ENCODE results near the gene CD79B. TPM values are rescaled to one million over a fixed set of nuclear protein-coding genes. Genes with fewer than 3 reads are reported as not detected.

CD79B gene
- total RNA-seq, 1 donor from 2014 or later = 5.3 TPM

DNA sequence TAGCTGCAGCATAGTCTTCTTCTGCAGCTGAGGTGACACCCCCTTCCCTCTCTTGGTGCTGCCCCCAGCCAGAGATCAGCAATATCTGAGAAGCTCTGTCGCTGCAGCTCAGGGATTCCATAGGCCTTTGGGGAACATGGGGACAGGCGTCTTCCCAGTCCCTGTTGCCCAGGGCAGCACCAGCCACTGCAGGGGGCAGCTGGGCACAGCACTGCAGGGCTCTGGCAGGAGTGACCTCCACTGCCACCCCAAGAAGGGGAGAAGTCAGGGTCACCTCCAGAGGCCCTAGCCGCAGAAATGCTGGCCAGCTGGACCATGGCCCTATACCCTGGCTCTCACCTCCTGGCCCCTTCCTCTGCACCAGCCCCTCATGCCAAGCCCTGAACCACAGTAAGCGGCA lies 23.7 kb upstream of the CD79B start:
- intact Hi-C loops (cut with DNase I) = no loop called here
- DNase-seq (ENCODE audit: low spot score) (no peak), ATAC-seq (no peak)

DNA sequence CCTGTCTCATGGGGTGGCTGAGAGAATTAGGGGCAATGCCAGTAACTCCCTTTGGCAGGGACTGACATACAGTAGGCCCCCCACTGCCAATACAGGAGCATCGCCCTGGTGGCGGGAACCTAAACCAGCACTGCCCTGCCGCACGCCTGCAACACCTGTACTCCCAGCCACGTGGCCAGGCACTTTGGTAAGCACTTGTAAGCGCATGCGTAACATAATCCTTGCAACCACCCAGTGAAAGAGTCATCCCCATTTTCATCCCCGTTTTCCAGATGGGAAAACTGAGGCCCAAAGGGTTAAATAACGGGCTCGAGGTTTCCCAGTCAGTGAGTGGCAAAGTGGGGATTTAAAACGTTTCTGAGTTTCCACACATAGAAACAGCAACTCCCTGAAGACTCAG lies 23.1 kb upstream of the CD79B start:
- intact Hi-C loops (cut with DNase I) = no loop called here
- DNase-seq (ENCODE audit: low spot score) (no peak), ATAC-seq (no peak)

DNA sequence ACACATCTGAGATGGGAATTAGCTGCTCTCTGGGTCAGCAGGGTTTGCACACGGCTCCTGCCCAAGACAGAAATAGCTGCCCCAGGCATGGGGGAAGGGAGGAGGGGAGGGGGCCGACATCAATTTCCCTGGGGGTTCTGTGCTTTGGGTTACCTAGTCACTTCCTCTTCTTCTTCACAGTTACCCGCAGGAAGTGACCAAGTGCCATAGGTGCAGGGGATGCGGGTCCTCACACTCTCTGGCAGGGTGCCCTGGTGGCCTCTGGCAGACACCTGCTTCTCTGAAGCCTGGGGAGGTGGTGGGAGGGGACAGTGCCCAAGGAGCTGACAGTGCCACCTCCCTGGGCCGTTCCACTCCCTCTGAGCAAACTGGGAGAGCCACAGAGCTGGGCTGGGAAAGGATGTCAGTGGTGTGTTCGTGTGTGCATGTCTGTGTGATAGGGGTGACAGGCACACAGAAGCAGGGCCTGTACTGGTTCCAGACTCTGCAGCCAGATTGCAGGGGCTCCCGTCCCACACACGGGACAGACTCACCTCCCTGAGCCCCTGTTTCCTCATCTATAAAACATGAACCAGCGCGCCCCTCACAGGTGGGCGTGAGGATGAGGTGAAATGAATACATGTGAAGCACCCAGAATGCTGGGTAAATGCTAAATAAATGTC lies 22.4 kb upstream of the CD79B start:
- no peak for DNase-seq (ENCODE audit: low spot score)
- no peak for ATAC-seq
- intact Hi-C loops (cut with DNase I) = no loop called here

DNA sequence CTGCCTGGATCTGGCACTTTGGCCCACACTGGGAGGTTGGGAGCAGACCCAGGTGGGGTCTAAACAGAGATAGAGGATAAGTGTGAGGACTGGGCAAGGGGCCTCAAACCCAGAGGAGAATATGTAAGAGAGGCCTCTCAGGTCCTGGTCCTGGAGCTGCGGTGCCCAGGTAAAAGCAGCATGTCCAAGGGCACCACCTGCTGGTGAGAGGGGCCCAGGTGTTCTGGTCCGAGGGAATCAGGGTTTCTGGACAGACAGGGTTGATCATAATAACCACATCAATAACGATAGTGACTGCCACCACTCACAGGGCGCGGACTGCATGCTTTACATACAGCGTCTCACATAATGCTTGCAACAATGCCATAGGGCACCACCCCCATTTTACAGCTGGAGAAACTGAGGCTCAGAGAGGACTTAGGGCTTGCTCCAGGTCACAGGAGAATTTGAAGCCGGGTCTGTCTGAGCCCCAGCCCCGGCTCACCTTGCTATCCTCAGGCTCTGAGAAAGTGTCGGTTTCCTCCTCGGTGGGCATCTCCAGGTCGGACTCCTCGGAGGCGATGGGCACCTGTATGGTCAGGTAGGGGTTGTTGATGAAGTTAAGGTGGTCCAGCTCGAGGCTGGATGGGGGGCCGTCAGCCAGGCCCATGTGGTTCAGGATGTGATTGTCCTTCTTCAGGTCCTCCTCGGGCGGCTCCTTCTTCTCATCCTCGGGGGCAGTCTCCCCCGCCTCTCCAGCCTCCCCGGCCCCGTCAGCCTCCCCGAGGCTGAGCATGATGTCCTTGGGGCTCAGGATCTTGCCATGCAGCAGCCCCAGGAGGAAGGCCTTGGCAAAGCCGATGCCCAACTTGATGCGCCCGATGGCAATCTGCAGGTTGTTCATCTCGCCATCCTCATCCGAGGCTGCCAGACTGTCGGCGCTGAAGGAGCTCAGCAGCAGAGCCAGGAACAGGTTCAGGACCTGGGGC lies 19.1 kb upstream of the CD79B start:
- ATAC-seq = no peak
- intact Hi-C loops (cut with DNase I) = no loop called here

DNA sequence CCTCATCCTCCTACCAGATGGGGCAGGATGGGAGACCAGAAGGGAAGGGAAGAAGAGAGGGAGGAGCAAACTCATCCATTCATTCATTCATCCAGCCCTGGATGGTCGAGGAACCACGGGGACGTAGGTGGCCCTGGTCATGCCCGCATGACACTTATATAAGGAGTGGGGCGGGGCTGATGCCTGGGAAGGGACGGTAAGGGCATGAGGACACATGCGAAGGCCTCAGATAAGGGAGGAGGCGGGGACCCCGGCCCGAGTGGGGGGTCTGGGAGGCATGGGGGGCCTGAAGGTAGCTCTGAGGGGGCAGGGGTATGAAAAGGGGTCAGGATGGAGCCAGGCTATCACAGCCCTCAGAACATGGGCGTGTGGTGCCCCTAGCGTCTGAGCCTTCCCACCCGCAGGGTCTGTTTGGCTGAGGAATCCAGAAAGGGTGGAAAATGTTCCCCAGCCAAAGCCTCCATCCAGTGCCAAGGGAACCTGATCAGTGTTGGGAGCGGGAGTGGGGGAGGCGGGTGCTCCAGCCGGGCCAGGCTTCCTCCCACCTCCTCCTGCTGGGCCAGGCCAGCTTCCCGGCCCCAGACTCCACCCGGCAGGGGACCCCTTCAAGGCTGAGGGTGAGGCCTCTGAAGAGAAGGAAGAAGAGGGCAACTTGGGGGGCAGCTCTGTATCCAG lies 17.6 kb upstream of the CD79B start:
- ATAC-seq (no peak), DNase-seq (ENCODE audit: low spot score) (no peak)
- intact Hi-C loops (cut with DNase I) = no loop called here

More for the DNA sequence above, 19.1 kb upstream of the CD79B start:
- no peak for DNase-seq (ENCODE audit: low spot score)

DNA sequence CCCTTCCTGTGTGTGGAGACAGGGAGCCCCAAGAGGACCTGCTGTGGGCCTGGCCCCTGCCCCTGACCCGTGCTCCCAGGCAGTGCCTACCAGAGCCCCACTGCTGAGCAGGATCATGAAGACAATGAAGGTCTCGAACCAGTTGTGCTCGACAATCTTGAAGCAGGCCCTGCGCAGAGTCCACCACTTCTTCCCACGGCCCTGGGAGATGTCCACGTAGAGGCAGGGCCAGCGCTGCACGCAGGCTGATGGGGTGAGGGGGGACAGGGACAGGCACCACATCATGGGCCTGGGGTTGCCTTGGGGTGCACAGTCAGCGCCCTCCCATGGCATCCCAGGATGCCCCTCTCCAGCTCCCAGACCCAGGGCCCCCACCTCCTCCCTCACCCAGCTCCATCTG lies 16.4 kb upstream of the CD79B start:
- intact Hi-C loops (cut with DNase I) = no loop called here
- DNase-seq (ENCODE audit: low spot score) (no peak), ATAC-seq (no peak)

- ATAC-seq (no peak), DNase-seq (ENCODE audit: low spot score) (no peak)
- intact Hi-C loops (cut with DNase I) = no loop called here
Observed at GRCh38 chr17:63947711-63948330, 15.7 kb upstream of the CD79B start.

DNA sequence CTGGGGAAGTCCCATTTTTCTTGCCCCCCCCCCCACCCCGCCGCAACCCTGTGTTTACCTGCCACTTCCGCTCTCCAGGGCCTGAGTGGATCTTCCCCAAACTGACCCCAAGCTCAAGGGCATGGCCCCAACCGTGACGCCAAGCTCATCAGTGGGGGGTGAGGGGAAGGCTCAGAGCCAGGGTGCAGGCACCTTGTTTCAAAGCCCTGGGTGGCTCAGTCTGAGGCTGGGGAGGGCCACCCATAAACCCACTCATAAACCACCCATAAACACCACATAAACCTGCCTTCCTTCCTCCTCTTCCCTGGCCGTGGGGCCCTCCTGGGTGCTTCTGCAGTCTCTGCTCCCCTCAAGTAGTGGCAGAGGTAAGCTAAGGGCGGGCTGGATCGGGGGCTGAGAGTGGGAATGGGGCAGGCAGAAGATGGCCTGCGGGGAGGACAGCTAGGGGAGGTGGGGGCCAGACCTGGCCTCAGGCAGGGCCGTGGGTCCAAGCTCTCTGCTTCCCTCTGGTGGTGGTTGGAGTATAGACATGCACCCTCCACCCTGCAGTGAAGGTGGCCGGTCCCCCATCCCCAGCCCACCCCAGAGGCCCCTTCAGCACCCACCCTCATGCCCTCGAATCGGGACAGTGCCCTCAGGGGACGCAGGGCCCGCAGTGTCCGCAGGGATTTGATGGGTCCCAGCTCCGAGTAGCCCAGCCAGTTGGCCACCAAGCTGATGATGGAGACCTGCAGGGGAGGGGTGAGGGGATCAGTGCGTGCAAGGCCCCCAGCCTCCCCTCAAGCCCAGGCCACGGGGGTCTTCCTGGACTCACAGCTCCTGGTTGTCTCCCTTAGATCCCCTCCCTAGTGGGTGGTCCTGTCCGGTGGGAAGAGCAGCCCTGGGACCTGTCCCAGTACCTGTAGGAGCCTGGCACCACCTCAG lies 14.6 kb upstream of the CD79B start:
- DNase-seq (ENCODE audit: low spot score) (no peak), ATAC-seq (peak; percentile 75)
- intact Hi-C loops (cut with DNase I) = no loop called here

GRCh38 chr17:63945784-63946439 lies 13.8 kb upstream of the CD79B start:
- no peak for DNase-seq (ENCODE audit: low spot score)
- intact Hi-C loops (cut with DNase I) = no loop called here
- no peak for ATAC-seq

DNA sequence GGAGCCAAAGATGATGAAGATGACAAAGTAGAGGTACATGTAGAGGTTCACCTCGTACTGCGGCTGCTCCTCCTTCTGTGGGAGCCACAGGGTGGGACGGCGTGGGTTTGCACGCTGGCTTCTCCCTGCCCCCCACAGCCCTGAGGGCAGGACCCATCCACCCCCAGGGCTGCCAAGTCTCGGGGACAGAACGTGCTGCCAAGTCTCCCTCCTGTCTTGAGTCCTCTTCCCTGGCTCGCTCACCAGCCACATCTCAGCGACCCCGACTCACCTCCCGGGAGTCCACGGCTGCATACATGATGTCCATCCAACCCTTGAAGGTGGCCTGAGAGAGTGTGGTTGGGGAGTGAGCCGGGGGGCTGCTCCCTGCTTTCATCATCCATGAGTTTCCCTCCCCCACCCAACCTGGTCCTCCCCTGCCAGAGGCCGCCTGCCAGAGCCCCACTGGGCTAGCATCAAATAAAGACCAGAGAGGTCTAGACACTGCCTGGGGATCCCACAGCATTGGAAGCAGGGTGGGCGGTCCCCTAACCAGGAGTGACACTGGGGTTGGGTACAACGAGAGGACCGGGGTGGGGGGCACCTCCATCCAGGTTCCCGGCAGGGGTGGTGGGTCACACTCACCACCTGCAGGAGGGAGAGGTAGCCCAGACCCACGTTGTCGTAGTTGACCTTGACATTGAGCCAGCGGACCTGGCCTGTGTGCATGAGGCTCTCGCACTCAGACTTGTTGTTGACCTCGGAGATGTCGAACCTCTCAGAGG lies 12.8 kb upstream of the CD79B start:
- ATAC-seq (no peak), DNase-seq (ENCODE audit: low spot score) (no peak)
- intact Hi-C loops (cut with DNase I) = no loop called here

DNA sequence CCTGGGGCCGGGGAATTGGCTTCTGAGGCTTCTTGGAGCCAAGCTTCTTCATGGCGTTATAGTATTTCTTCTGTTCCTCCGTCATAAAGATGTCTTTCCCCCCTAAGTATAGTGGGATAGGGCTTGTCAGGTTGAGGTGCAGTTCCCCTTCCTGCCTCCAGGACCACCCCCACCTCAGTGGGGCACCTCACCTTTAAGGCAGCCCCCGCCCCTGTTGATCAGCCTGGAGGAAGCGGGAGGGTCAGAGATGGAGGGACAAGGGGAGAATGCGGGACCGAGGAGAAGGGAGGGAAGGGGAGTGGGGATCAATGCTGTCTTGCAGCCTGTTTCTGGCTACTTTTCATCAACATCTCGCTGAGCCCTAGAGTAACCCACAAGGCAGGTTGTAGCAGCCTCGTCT lies 11.6 kb upstream of the CD79B start:
- intact Hi-C loops (cut with DNase I) = no loop called here
- no peak for ATAC-seq
- DNase-seq (ENCODE audit: low spot score) = no peak

GRCh38 chr17:63942309-63942985 lies 10.3 kb upstream of the CD79B start:
- intact Hi-C loops (cut with DNase I) = no loop called here
- DNase-seq (ENCODE audit: low spot score) = no peak
- ATAC-seq = no peak

- DNase-seq (ENCODE audit: low spot score) (no peak), ATAC-seq (no peak)
- intact Hi-C loops (cut with DNase I) = no loop called here
Observed at GRCh38 chr17:63941751-63942150, 9.6 kb upstream of the CD79B start.

- ATAC-seq (no peak), DNase-seq (ENCODE audit: low spot score) (no peak)
- intact Hi-C loops (cut with DNase I) = no loop called here
Observed at GRCh38 chr17:63941162-63941561, 9.0 kb upstream of the CD79B start.

GRCh38 chr17:63940584-63940983 lies 8.5 kb upstream of the CD79B start:
- ATAC-seq (no peak), DNase-seq (ENCODE audit: low spot score) (no peak)
- intact Hi-C loops (cut with DNase I) = no loop called here

DNA sequence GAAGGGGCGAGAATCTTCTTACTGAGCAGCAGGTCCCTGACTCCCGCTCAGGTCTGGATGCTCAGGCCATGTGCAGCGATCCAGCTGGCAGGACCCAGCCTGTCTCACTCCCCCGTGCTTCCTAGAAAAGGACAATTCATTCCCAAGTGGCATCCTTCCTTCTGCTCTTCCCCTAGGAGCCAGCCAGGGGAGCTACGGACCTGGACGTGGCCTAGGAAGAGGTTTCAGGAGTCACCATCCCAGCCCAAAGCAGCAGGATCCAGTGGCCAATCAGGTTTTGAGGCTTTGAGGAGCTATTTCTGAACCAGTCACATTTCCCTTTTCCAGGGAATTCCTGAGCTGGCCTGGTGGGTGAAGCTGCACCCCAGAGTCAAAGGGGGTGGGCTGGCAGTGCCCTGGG lies 7.8 kb upstream of the CD79B start:
- intact Hi-C loops (cut with DNase I) = no loop called here
- ATAC-seq (no peak), DNase-seq (ENCODE audit: low spot score) (no peak)

DNA sequence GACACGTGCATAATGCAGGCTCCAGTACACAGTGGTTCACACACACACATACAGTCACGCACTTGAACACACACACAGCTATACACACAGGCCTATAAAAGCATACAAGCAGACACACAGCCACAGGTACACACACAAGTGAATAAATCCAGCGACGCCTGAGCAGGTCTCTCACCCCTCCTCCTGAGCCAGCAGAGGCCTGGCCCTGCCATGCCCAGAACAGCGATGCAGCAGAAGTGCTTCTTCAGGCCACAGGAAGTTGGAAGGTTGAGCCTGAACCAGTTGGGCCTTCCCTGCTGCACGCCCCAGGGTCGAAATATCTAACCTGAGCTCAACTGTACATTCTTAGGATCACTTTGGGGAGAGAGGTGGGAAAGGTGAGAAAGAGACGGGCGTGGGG lies 7.3 kb upstream of the CD79B start:
- ATAC-seq = no peak
- intact Hi-C loops (cut with DNase I) = no loop called here
- DNase-seq (ENCODE audit: low spot score) = no peak

All from sciatic nerve (tissue), 2 donors.